Fibroblast of lung (primary cell): ENCODE results near the gene PBXIP1.

Experiments
- CTCF ChIP-seq, 2 donors: IDR thresholded peaks in 1 of 2; conservative IDR thresholded peaks in 1 of 2; 1 replicate in 1 of 2; 2 replicates in 1 of 2; pipeline ENCODE4 v1.5.1; 2011 to 2012; ENCODE audit warnings: low read length in 2 of 2, control low read depth in 1 of 2, inconsistent platforms in 1 of 2, low read depth in 1 of 2, mild to moderate bottlenecking in 1 of 2
- EZH2 ChIP-seq: IDR thresholded peaks from 2 replicates; pipeline ENCODE4 v1.5.1; 2012; ENCODE audit warnings: low read length, control low read depth, mild to moderate bottlenecking; ENCODE audit errors: missing control alignments

DNA sequence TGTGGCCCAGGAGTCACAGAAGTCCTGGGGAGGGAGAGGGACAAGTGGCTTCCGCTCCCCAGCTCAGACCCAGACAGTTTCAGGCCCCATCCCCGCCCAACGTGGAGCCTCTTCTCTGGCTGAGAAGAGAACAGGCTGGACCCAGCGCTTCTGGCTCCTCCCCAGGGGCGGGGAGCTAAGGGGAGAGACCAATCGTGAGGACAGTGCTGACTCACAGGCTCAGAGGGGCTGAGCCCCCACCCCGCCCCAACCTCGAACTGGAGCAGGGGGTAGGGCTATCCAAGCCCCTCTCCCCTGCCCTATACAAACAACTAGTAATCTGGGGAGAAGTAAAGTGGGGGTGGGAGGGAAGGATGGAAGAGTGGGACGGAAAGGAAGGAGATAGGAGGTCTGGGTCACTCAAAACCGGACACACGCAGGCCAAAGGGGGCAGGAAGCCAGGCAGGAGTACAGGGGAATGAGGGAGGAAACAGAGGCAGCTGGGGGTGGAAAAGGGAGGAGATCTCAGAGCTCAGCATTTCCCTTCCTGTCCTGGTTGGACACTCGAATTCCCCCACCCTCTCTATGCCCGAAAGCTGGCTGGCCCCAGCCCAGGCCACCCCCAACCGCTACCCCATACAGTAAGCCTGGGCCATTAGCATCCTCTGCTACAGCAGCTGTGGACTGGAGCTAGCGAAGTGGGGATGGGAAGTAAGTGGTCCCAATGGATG, 14.9 kb upstream of the PBXIP1 start, which contains the start of gene SHC1:
- TF ChIP-seq CTCF (conservative IDR thresholded peaks at IDR 0.05 in 1 of 2, IDR thresholded peaks at IDR 0.05 in 1 of 2; ENCODE audit: low read depth in 1 of 2, low read length in 2 of 2), result no peak
- no peak for TF ChIP-seq EZH2
